SU-DHL-6 (cell line): ENCODE measurements around the gene COL18A1.

ENCODE experiments used
- EZH2phosphoT487 ChIP-seq: fragments of 200-600 bp; sonication (generic), shearing (Covaris generic); conservative IDR thresholded peaks from 2 replicates; pipeline ENCODE4 v1.6.1; 2018; ENCODE audit warnings: mild to moderate bottlenecking, antibody characterized with exemption, low read length, moderate library complexity, mixed read lengths
- TF ChIP-seq, protein P1 (sequence below): fragments of 200-600 bp; sonication (generic); IDR thresholded peaks from one replicate; pipeline ENCODE4 v1.5.1; 2017; ENCODE audit warnings: antibody characterized with exemption, mild to moderate bottlenecking, low read length, moderate library complexity; ENCODE audit not compliant: insufficient read depth, poor library complexity, severe bottlenecking

DNA sequence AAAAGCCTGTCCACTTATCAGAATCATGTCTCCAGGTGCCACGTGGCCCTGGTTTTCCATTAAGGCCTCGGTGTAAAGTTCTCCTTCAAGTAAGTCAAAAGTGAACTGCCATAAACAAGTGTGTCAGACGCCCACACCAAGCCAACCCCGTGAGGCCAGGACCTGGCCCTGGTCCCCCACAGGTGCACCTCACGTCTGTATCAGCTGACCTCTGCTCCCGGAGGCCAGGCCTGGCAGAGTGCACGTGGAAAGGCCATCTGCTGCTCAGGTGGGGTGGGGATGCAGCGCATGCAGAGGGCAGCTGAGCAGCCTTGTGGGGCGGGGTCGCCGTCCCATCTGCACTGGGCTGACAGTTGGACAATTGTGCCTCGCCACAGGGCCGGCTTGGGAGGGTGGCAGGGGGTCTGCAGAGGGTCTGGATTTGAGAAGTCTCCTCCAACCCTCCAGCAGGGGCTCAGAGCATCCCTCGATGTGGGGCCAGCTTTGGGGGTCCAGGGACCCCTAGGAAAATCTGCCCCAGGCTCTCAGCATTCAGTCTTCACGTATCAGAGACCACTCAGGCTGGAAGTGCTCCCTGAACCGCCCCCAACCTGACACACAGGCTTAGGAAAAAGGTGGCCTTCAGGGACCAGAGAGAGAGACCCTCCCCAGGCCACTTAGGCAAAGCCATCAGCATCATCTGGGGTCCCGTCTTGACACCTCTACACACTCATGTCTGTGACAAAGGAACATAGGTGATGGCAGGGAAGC, 134.3 kb downstream of the COL18A1 start:
- no peak for TF ChIP-seq EZH2phosphoT487
- TF ChIP-seq, protein P1, sequence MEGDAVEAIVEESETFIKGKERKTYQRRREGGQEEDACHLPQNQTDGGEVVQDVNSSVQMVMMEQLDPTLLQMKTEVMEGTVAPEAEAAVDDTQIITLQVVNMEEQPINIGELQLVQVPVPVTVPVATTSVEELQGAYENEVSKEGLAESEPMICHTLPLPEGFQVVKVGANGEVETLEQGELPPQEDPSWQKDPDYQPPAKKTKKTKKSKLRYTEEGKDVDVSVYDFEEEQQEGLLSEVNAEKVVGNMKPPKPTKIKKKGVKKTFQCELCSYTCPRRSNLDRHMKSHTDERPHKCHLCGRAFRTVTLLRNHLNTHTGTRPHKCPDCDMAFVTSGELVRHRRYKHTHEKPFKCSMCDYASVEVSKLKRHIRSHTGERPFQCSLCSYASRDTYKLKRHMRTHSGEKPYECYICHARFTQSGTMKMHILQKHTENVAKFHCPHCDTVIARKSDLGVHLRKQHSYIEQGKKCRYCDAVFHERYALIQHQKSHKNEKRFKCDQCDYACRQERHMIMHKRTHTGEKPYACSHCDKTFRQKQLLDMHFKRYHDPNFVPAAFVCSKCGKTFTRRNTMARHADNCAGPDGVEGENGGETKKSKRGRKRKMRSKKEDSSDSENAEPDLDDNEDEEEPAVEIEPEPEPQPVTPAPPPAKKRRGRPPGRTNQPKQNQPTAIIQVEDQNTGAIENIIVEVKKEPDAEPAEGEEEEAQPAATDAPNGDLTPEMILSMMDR: no peak
